Measurements from ENCODE around the gene USP7. TPM values are rescaled to one million over a fixed set of nuclear protein-coding genes. Genes with fewer than 3 reads are reported as not detected.
A peak's percentile ranks its signal among the peaks of the same experiment; 100 is the strongest.

The USP7 gene
- total and polyA plus RNA-seq, 2 experiments from 2014 or later, result 13.3 to 30.6 TPM

- Histone ChIP-seq H3K9me2 (ENCODE audit: insufficient read depth) (no peaks in the 10 kb centered on the region), H3K79me2 (ENCODE audit: insufficient read depth) (peaks cover 40% of the 10 kb centered on the region), H3K27me3 (replicated peaks; ENCODE audit: insufficient read depth) (no peaks in the 10 kb centered on the region), H3K4me1 (ENCODE audit: insufficient read depth) (peaks cover 6% of the 10 kb centered on the region; the same call in 1 of the 2 replicates), H3K4me2 (ENCODE audit: unreplicated experiment) (no peak overlapping the region), H3F3A (ENCODE audit: insufficient read depth) (0 out of 2 replicates have a peak, but pooled peaks cover 13% of the 10 kb centered on the region), H3K36me3 (ENCODE audit: low read depth) (peaks cover 69% of the 10 kb centered on the region), H3K9me3 (ENCODE audit: low read depth) (no peaks in the 10 kb centered on the region), H3K9ac (no peak overlapping the region), H3K27ac (no peak overlapping the region), H4K20me1 (ENCODE audit: insufficient read depth) (peaks cover 10% of the 10 kb centered on the region), H3K4me3 (no peak overlapping the region), H2AFZ (no peak overlapping the region)
- WGBS, 2 experiments (ENCODE audit: low coverage in 1 of 2, low lambda C conversion rate in 2 of 2, missing lambda C conversion rate in 2 of 2), result 83 to 85% methylated on average over 13 of the region's 13 CpGs
- peak; percentile 56 for DNase-seq
- in situ Hi-C loops (cut with MboI), result no loop called here
- TF ChIP-seq EZH2phosphoT487 (IDR thresholded peaks at IDR 0.05; ENCODE audit: insufficient read depth, low read depth), result no peak
- no peak for TF ChIP-seq EZH2 (IDR thresholded peaks at IDR 0.05; ENCODE audit: insufficient read depth, poor library complexity, severe bottlenecking)
Observed at GRCh38 chr16:8905168-8905762, 58.4 kb downstream of the USP7 start.

- Histone ChIP-seq H4K20me1 (ENCODE audit: insufficient read depth) (peaks cover 10% of the 10 kb centered on the region), H3K4me2 (ENCODE audit: unreplicated experiment) (no peak overlapping the region), H3K79me2 (ENCODE audit: insufficient read depth) (peaks cover 28% of the 10 kb centered on the region), H3K27me3 (replicated peaks; ENCODE audit: insufficient read depth) (no peaks in the 10 kb centered on the region), H3K36me3 (ENCODE audit: low read depth) (peaks cover 79% of the 10 kb centered on the region), H3K9ac (no peak overlapping the region), H2AFZ (no peak overlapping the region), H3K9me2 (ENCODE audit: insufficient read depth) (no peaks in the 10 kb centered on the region), H3K4me3 (no peak overlapping the region), H3F3A (ENCODE audit: insufficient read depth) (0 out of 2 replicates have a peak, but pooled peaks cover 13% of the 10 kb centered on the region), H3K9me3 (ENCODE audit: low read depth) (no peaks in the 10 kb centered on the region), H3K27ac (no peak overlapping the region), H3K4me1 (ENCODE audit: insufficient read depth) (peaks cover 6% of the 10 kb centered on the region; the same call in 1 of the 2 replicates)
- no peak for DNase-seq
- in situ Hi-C loops (cut with MboI), result no loop called here
- no peak for TF ChIP-seq EZH2phosphoT487 (IDR thresholded peaks at IDR 0.05; ENCODE audit: insufficient read depth, low read depth)
- TF ChIP-seq EZH2 (IDR thresholded peaks at IDR 0.05; ENCODE audit: insufficient read depth, poor library complexity, severe bottlenecking), result no peak
- whole genome bisulfite sequencing, 2 experiments (ENCODE audit: low coverage in 1 of 2, low lambda C conversion rate in 2 of 2, missing lambda C conversion rate in 2 of 2), result 78 to 90% methylated on average over 8 of the region's 8 CpGs
Observed at GRCh38 chr16:8904018-8904430, 59.7 kb downstream of the USP7 start.

- Histone ChIP-seq H2AFZ (no peak overlapping the region), H3K9me2 (ENCODE audit: insufficient read depth) (no peaks in the 10 kb centered on the region), H3K9ac (no peak overlapping the region), H3K36me3 (ENCODE audit: low read depth) (peaks cover 79% of the 10 kb centered on the region), H3K9me3 (ENCODE audit: low read depth) (no peaks in the 10 kb centered on the region), H3K79me2 (ENCODE audit: insufficient read depth) (peaks cover 17% of the 10 kb centered on the region), H3K27me3 (replicated peaks; ENCODE audit: insufficient read depth) (no peaks in the 10 kb centered on the region), H3K4me2 (ENCODE audit: unreplicated experiment) (no peak overlapping the region), H4K20me1 (ENCODE audit: insufficient read depth) (peaks cover 6% of the 10 kb centered on the region), H3K27ac (no peak overlapping the region), H3K4me1 (ENCODE audit: insufficient read depth) (peaks cover 6% of the 10 kb centered on the region; the same call in 1 of the 2 replicates), H3F3A (ENCODE audit: insufficient read depth) (0 out of 2 replicates have a peak, but pooled peaks cover 6% of the 10 kb centered on the region), H3K4me3 (no peak overlapping the region)
- DNase-seq, result no peak
- 82 to 95% methylated on average over 9 of the region's 9 CpGs for WGBS, 2 experiments (ENCODE audit: low coverage in 1 of 2, low lambda C conversion rate in 2 of 2, missing lambda C conversion rate in 2 of 2)
- TF ChIP-seq EZH2phosphoT487 (IDR thresholded peaks at IDR 0.05; ENCODE audit: insufficient read depth, low read depth), result no peak
- no peak for TF ChIP-seq EZH2 (IDR thresholded peaks at IDR 0.05; ENCODE audit: insufficient read depth, poor library complexity, severe bottlenecking)
- in situ Hi-C loops (cut with MboI), result no loop called here
Observed at GRCh38 chr16:8903004-8903403, 60.7 kb downstream of the USP7 start.

- Histone ChIP-seq H2AFZ (no peak overlapping the region), H3K27me3 (replicated peaks; ENCODE audit: insufficient read depth) (no peaks in the 10 kb centered on the region), H3F3A (ENCODE audit: insufficient read depth) (no peaks in the 10 kb centered on the region), H4K20me1 (ENCODE audit: insufficient read depth) (no peaks in the 10 kb centered on the region), H3K36me3 (ENCODE audit: low read depth) (peaks cover 74% of the 10 kb centered on the region), H3K27ac (no peak overlapping the region), H3K9me3 (ENCODE audit: low read depth) (no peaks in the 10 kb centered on the region), H3K4me3 (no peak overlapping the region), H3K9me2 (ENCODE audit: insufficient read depth) (no peaks in the 10 kb centered on the region), H3K79me2 (ENCODE audit: insufficient read depth) (peaks cover 2% of the 10 kb centered on the region; the same call in 1 of the 2 replicates), H3K4me2 (ENCODE audit: unreplicated experiment) (no peak overlapping the region), H3K4me1 (ENCODE audit: insufficient read depth) (no peaks in the 10 kb centered on the region), H3K9ac (no peak overlapping the region)
- 88 to 89% methylated on average over 13 of the region's 13 CpGs for WGBS, 2 experiments (ENCODE audit: low coverage in 1 of 2, low lambda C conversion rate in 2 of 2, missing lambda C conversion rate in 2 of 2)
- TF ChIP-seq EZH2phosphoT487 (IDR thresholded peaks at IDR 0.05; ENCODE audit: insufficient read depth, low read depth) (no peak), EZH2 (IDR thresholded peaks at IDR 0.05; ENCODE audit: insufficient read depth, poor library complexity, severe bottlenecking) (no peak)
- in situ Hi-C loops (cut with MboI), result no loop called here
- no peak for DNase-seq
Observed at GRCh38 chr16:8901320-8901861, 62.3 kb downstream of the USP7 start.

Data from GM23248 (cell line).